TTC549 (cell line): ENCODE data around the gene RGS9.

ENCODE experiments used
- FAIRE-seq: peaks from 2 replicates; lab custom pipeline; 2012; peaks lifted over from hg19 to GRCh38; lab: Jason Lieb, UNC

The RGS9 gene

DNA sequence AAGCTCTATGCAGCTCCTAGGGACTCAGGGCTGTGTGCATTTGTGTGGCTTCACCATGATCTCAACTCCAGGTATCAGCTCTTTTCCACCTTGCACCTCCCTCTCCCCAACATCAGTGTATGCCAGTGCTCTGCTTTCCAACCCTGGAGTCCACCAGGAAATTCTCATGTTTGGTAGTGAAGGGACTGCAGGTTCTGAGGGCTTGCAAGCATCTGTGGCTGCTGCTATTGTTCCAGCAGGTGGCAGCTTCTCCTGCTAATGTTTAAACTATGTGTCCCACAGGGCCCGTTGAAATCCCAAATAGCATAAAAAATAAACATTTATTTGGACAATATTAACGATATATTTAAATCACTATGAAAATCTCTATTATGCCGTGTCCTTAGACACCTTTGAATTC, 82.0 kb downstream of the RGS9 start:
- no peak for FAIRE-seq

DNA sequence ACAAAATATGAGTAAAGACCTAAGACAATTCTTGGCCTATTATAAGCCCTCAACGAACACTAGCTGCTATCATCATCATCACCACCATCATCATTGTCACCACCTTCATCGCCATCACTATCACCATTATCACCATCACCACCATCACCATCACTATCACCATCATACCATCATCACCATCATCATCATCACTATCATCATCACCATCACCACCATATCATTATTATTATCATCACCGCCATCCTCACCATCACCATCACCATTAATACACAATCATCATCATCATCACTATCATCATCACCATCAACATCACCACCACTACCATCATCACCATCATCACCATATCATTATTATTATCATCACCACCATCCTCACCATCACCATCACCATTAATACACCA, 82.5 kb downstream of the RGS9 start:
- no peak for FAIRE-seq

DNA sequence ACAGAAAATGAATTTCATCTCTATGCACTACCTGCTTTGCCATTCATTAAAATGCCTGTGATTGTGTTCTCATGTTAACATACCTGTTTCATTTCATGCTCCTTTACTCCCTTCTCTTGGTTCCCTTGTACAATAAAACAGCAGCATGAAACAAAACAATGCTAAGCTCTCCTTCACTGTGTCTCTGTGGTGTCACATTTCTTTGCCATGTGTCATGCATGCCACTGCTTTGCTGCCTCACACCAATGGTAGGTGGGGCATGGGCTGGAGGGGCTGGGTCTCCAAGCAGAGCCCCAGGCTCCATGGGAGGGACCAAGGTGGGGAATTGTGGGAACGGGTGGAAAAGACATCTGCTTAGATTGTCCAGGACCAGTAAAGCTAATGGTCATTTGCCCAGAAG, 83.6 kb downstream of the RGS9 start:
- FAIRE-seq, result no peak

DNA sequence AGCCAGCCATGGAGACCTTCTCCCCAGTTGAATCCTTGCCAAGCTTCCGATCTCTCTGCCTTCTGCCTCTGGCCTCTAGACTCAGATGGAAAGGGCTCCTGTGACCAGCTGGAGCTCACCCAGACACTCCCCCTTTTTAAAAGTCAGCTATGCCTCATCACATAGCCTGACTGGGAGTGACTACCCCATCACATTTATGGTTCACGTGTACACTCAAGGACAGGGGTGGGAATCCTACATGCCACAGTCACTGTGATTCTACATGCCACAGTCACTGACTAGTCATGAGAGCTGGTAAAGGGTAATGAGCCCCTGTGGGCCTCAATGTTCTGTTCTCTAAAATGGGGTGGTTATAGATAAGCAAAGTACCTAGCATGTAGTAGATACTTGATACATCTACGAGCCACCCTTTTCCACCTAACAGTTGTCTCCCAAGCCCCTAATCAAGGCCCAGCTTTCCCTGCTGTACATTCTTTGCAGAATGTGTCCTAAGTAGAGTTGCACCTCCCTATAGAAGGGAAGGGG, 85.1 kb downstream of the RGS9 start:
- FAIRE-seq, result no peak

DNA sequence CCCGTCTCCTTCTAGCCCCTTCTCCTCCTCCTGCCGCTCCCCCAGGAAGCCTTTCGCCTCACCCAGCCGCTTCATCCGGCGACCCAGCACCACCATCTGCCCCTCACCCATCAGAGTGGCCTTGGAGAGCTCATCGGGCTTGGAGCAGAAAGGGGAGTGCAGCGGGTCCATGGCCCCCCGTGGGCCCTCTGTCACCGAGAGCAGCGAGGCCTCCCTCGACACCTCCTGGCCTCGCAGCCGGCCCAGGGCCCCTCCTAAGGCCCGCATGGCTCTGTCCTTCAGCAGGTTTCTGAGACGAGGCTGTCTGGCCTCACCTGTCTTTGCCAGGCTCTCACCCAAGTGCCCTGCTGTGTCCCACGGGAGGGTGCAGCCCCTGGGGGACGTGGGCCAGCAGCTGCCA, 87.9 kb downstream of the RGS9 start:
- FAIRE-seq, result no peak

DNA sequence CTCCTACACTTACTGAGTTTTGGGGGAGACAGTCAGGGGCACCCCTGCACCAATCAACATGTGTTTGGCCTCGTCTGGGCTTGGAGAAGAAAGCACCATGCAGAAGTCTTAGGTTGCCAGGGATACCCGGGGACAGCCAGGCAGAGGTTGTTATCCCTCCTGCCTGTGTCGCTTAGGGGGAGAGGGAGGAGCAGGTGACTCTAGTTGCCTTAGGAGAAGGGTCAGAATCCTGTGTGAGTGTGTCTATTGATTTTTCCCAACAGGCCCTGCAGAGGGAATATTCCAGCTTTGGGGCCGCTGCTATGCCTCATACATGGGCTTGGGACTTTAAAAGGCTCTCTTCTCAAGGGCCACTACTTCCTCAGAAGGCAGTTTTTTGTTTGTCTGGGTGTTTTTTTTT, 89.1 kb downstream of the RGS9 start:
- FAIRE-seq, result no peak

DNA sequence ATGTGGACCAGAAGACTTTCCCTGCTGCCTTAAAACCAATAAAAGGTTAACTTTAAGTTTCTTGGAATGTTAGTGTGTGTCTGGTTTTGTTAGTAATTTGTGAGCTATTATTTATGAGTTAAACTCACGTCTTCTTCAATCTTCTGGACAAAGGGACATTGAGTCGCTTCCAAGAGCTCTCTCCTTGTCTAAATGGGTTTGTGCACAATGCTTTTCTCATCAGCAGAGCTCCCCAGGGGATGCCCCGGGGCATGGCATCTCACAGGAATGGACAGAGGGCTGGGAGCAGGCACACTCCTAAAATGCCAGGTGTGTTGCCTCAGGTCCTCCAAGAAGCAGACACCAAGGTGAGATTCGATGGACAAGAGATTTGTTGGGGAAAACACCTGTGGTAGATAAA, 90.5 kb downstream of the RGS9 start:
- FAIRE-seq, result no peak

DNA sequence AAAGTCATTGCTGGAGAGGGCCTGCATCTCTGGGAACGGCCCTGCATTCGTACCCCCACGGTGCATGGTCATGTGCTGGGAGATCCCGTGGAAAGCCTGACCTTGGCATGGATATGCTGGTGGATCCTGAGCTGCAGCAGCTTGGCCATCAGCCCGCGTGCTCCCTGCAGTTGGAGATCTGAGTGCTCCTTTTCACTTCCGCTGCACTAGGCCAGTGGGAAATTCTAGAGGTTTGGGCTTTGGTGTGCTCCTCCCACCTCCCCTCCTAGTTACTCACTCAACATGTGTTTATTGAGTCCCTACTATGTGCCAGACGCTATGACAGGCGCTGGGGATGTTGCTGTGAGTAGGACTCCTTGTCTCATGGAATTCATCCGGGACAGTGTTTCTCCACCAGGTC, 91.1 kb downstream of the RGS9 start:
- no peak for FAIRE-seq

DNA sequence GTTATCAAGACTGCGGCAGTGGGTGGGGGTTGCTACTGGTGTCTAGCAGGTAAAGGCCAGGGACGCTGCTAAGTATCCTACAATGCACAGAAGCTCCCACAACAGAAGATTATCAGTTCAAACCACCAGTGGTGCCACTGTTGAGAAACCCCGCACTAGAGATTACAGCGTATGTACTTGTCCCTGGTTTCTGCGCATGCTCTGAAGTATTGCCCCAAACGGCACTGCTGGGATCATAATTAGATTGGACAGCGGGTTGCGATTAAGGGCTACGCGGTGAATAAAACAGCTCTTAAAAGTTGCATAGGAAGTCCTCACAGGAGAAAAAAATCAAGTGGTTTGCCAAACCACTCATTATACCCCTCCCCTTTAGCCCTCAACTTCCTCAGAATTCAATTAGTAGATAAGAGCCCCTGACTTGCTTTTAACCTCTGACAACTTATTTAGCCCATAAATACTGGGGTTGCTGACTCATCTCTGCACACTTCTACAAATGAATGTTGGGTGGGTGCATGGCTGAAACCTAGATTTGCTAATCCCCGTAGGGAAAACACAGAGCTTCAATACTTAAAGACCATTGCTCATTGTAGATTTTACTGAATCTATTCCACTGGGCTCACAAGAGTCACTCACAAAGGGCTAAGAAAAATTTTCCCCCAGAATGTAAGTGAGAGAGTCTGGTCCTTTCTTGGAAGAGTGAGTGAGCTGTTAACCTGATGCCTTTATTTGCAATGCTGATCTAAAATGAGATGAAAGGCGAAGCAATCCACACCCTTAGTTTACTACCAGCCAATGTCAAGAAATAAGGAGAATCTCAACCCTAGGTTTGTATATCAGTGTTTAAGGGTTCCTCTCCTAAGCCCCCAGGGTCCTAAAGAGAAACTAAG, 91.8 kb downstream of the RGS9 start:
- no peak for FAIRE-seq

DNA sequence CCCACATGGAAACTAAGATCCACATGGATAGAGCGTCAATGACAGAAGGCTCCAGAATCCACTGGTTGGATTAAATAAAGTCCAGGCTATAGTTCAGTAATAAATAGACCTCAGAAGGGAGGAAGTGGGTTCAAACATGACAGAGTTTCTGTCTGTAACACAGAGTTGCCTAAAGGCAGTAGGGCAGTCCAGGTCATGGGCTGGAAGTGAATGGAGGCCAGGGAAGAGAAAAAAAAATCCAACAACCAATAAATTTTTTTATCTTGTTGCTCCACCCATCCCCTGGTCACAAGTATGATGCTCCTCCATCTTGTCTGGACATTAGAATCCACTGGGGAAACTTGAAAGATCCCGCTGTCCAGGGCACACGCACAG, 92.4 kb downstream of the RGS9 start:
- FAIRE-seq, result no peak

DNA sequence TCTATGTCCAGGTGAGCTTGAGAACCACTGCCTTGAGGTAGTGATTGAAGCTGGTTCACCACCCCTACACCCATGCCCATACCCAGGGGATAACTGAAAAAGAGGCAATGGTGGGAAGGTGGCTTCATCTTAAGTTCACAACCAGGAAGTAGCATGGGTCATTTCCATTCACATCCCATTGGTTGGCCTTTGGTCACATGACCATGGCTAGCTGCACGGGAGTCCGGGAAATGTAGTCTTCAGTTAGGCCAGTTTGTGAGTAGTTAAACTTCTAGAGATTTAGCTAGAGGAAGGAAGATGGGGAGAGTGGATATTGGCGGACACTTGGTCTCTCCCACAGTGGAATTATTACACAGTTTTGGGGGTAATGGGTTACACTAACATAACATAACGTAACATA, 92.9 kb downstream of the RGS9 start:
- no peak for FAIRE-seq

DNA sequence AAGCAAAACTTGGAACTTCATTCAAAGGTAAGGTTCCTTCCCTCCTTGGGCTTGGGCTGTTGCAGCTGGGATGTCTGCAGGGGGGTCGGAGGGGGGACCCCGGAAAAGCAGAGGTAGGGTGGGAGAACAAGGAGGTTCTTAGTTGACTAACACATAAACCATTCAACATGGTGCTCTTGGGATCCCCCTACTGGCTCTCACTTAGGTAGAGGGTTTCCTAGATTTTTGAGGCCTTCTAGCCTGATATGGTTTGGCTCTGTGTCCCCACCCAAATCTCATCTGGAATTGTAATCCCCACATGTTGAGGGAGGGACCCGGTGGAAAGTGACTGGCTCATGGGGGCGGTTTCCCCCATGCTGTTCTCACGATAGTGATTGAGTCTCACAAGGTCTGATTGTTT, 93.9 kb downstream of the RGS9 start:
- FAIRE-seq, result no peak

DNA sequence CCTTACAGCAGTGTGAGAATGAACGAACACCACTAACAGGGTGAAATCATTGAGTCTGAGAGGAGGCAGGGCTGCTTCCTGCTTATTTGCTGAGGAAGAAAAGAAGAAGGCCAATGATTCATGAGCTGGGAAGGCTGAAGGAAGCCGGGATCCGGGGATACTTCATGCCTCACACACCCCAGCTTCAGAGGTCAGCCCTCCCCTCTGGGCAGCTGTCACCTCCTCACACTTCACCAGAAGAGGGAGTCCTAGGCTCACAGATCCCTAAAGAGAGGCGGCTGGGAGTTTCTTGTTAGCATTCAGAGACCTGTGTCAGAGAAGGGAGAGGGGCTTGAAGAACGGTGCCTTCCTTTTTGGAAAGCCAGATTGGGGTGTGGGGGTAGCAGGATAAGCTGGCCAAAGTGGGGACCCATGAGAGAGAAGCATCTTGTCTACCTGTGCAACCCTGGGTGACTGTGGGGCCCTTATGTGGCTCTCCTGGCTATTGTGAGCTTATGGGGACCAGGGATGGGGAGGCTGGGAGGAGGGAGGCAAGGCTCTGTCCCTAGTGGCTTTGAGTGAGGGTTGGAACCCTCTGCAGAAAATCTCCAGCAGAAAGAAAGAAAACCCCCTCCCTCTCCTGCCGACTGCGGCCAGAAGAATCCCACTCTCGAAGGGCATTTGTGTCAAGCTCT, 94.6 kb downstream of the RGS9 start:
- no peak for FAIRE-seq

DNA sequence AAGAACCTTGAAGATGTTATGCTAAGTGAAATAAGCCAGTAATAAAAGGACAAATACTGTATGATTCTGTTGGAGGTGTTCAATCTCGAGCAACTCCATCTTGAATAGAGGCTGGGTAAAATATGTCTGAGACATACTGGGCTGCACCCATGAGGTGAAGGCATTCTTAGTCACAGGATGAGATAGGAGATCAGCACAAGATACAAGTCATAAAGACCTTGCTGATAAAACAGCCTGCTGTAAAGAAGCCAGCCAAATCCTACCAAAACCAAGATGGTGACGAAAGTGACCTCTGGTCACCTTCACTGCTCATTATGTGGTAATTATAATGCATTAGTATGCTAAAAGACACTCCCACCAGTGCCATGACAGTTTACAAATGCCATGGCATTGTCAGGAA, 98.1 kb downstream of the RGS9 start:
- FAIRE-seq, result no peak

DNA sequence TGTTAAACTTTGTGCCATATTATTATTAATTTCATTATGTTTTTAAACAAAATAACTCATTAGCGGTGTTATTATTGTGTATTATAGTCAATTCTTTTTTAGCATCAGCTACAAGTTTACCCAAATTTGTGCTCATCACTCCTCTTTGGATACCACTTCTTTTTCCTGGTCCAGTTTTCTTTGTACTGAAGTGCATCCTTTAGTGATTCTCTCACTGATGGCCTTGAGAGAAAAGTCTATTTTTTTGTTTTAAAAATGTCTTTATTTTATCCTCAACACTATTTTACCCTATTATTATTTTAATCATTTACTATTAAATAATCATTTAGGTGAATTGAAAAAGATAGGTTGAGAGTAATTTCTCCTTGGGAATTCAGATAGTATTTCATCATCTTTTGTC, 99.2 kb downstream of the RGS9 start:
- no peak for FAIRE-seq

DNA sequence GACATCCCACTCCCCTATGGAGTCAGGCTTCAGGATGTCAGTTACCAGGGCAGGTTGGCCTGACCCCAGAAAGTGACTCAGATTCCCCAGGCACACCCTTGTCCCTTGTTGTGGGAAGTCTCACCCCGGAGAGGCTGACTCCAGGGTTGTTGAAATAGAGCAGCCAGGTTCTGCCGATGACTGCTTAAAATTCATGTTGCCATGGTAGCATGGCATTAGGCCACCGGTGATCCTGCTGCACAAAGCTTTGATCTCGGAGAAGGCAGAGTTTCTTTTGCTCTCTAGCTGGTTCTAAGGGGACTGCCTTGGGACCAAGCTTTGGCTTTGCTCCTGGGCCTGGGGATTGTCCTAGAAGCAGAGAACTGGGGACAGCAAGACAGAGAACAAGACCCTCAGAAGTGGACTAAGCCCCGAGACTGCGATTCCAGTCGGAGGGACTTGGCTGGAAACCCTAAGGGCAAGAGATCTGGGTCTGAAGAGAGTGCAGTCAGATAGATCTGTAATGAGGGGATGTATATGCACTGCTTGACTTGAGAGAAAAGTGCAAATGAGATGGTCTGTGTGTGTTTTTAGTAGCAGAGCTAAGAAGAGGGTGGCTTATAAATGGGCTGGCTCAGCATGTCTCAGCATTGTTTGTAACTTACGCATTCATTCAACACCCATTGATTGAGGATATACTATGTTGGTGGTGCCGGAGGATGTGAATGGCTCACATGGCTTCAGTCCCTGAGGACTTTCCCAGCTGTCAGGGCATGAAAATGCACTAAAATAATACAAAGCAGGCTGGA, 106.9 kb downstream of the RGS9 start:
- FAIRE-seq, result no peak

DNA sequence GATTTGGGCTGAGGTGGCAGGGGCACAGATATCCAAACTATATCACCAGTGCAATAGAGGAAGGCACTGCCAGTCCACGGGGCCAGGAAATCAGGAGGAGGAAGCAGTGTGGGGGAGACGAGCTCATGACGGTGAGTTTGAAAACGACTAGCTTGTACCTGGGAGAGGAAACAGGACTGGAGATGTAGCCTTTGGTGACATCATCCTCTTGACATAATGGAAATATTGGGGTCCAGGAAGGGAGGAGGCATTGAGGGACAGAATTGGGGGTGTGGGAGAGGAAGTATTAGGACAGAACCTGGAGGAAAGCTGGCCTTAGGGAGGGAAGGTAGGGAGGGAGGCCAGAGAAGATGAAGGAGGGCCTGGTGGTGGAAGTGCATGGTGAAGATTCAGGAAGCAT, 109.1 kb downstream of the RGS9 start:
- no peak for FAIRE-seq

DNA sequence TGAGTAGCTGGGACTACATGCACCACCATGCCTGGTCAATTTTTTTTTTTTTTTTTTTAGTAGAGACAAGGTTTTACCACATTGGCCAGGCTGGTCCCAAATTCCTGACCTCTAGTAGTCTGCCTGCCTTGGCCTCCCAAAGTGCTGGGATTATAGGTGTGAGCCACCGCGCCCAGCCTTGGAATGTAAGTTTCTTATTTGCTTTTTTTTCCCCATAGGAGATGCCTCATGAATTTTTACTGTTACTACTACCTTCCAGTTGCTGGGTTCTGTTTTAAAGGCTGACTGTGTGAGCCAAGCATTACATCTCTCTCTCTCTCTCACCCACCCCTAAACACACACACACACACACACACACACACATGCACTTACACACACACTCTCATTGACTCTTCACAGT, 112.6 kb downstream of the RGS9 start:
- no peak for FAIRE-seq

DNA sequence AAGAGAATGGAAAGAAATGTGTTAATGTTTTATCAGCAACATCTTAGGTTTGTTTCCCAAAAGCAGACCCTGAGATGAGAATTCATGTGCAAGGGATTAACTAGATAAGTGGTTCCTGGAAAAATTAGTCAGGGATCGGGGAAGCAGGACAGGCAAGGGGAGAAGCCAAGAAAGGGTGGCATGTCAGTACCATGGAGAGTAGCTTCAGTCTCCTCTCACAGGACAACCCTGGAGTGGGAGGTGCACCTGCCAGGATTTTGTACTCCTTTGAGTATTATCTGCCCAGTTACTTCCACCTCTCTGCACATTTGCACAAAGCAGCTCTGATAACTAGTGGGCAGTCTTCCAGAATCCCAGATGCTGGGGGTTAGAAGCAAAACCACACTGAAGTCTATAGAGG, 117.0 kb downstream of the RGS9 start:
- no peak for FAIRE-seq

DNA sequence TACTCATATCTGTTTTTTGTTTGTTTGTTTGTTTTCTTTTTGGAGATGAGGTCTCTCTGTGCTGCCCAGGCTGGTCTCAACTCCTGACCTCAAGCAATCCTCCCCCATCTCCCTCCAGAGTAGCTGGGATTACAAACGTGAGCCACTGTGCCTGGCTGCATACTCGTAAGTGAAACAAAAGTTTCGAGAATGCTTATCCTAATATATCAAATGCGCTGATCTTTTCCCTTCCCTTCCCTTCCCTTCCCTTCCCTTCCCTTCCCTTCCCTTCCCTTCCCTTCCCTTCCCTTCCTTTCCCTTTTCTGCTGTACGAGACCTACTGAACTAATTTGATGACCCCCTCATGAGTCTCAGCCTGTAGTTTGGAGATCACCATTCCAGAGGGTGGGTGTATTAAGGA, 122.1 kb downstream of the RGS9 start:
- FAIRE-seq, result no peak

DNA sequence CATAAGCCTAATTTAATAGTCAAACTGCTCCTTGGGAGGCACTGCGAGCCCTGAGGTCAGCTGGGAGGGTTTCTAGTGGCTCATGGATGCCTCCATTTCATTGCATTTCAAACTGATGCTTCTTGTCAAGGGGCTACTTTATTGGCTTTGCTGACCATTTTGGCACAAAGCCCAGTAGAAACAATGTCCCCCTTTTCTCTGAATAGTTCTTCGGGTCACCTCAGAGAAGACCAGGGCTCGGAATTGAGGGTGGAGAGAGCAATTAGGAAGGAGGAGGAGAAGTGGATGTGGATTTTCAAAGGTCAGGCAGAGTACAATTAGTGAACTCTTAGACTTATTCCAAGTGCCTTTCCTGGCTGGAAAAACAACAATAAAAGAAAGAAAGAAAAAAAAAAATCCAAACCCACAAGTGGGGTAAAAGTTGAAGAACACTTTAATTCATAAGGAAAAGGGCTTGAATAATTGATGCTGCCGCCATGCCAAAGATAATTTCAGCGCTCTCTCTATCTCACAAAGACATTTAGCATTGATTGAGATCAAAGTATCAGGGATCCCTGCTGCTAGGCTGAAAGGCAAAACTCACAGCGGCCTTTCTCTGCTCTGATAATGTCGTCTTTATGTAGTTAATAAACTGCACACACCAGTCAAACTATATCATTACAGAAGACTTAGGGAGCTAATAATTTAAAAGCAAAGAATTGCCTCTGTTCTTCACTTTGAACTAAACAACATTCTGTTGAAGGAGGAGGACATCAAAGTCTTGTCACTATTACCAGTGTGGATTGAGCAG, 122.7 kb downstream of the RGS9 start:
- no peak for FAIRE-seq

DNA sequence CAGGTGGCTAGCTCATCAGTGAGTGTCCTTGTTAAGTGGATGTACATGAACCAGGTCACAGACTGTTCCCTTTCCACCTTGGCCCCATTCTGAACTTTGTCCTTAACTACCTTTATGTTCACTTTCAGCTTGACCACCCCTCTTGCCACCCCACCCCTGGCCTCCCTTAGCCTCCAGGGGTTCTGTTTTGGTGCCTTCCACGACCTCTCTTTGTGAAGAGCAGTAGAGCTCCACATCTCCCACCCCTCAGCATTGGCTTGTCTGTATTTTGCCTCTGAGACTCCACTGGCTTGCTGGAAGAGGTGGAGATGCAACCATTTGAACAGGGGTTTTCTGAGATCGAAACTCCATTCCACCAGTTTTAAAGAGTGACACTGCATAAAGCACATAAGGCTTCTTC, 123.5 kb downstream of the RGS9 start:
- no peak for FAIRE-seq
